ENCODE measurements around the gene SERPINI2.

DNA sequence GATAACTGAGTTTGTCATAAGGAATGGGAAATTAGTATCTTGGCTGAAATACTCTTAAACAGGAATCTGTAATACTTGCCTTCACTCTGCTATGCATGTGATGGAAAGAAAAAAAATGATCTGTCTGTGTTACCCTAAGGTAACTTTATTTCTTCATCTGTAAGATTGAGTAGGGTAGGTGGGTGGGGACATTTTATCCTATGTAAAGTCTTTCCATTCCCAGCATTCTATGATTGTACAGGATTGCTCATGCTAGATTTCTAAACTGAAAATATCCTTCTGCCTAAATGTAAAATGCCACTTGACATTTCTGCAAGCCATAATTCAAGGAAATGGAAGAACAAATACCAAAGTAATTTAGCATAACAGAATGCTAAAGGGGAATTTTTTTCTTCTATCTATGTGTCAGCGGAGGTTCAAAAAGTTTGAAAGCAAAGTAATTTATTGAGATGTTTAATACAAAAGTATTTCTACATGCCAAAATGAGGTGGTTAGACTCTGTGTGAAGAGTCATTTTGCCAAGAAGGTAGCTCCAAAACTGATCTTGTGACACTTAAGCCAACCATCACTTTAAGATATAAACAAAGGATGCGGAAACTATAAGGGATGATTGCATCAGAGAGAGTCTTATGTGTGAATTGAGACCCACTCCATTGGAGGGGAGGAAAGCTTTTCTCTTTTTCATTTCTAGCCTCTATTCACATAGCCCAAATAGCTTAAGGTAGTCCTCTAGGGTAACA is 46.6 kb upstream of the SERPINI2 start:
- TF ChIP-seq POLR2A (IDR thresholded peaks at IDR 0.05), result no peak
- TF ChIP-seq, protein P1, sequence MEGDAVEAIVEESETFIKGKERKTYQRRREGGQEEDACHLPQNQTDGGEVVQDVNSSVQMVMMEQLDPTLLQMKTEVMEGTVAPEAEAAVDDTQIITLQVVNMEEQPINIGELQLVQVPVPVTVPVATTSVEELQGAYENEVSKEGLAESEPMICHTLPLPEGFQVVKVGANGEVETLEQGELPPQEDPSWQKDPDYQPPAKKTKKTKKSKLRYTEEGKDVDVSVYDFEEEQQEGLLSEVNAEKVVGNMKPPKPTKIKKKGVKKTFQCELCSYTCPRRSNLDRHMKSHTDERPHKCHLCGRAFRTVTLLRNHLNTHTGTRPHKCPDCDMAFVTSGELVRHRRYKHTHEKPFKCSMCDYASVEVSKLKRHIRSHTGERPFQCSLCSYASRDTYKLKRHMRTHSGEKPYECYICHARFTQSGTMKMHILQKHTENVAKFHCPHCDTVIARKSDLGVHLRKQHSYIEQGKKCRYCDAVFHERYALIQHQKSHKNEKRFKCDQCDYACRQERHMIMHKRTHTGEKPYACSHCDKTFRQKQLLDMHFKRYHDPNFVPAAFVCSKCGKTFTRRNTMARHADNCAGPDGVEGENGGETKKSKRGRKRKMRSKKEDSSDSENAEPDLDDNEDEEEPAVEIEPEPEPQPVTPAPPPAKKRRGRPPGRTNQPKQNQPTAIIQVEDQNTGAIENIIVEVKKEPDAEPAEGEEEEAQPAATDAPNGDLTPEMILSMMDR (IDR thresholded peaks at IDR 0.05), result no peak
- no peak for TF ChIP-seq POLR2AphosphoS5 (IDR thresholded peaks at IDR 0.05)

Measured in breast epithelium (tissue), 3 donors.